GM23338 (cell line): ENCODE measurements around the gene IFI6. TPM values are rescaled to one million over a fixed set of nuclear protein-coding genes. Genes with fewer than 3 reads are reported as not detected.

Experiments
- ATAC-seq: fragments of 200-7000 bp; cut with Tn5 transposase; 3 replicates; pipeline ENCODE4 v1.9.1; 2020
- DNase-seq: peaks from one replicate; pipeline ENCODE4 v3.0.0-alpha.2; 2015; ENCODE audit warnings: low spot score
- H2AFZ ChIP-seq: fragments of 200-600 bp; sonication (generic); 2 replicates; pipeline ENCODE4 v1.8.0; 2016; ENCODE audit warnings: antibody characterized with exemption, mild to moderate bottlenecking, moderate library complexity
- H3F3A ChIP-seq: fragments of 200-600 bp; sonication (generic); replicated peaks from 2 replicates; pipeline ENCODE4 v1.8.0; 2017; ENCODE audit warnings: antibody characterized with exemption, mixed run types, low read depth
- H3K27ac ChIP-seq: fragments of 200-600 bp; sonication (generic); 2 replicates; pipeline ENCODE4 v1.6.1; 2016; ENCODE audit warnings: low read depth
- H3K27me3 ChIP-seq: fragments of 200-600 bp; sonication (generic); 2 replicates; pipeline ENCODE4 v1.8.0; 2016; ENCODE audit warnings: mild to moderate bottlenecking, mixed run types, moderate library complexity; ENCODE audit not compliant: insufficient read depth
- H3K36me3 ChIP-seq: fragments of 200-600 bp; sonication (generic); 2 replicates; pipeline ENCODE4 v1.8.0; 2016; ENCODE audit warnings: mild to moderate bottlenecking; ENCODE audit not compliant: insufficient read depth
- H3K4me1 ChIP-seq: fragments of 200-600 bp; sonication (generic); 2 replicates; pipeline ENCODE4 v1.8.0; 2016; ENCODE audit warnings: mild to moderate bottlenecking, moderate library complexity; ENCODE audit not compliant: insufficient read depth
- H3K4me2 ChIP-seq: fragments of 200-600 bp; sonication (generic); 2 replicates; pipeline ENCODE4 v1.7.1; 2017; ENCODE audit warnings: mixed run types
- H3K4me3 ChIP-seq: fragments of 200-600 bp; sonication (generic); 2 replicates; pipeline ENCODE4 v1.6.1; 2016; ENCODE audit warnings: mixed run types
- H3K79me2 ChIP-seq: fragments of 200-600 bp; sonication (generic); replicated peaks from 2 replicates; pipeline ENCODE4 v1.8.0; 2017; ENCODE audit warnings: mild to moderate bottlenecking; ENCODE audit not compliant: insufficient read depth
- H3K9me2 ChIP-seq: fragments of 200-600 bp; sonication (generic); 2 replicates; pipeline ENCODE4 v1.8.0; 2017; ENCODE audit not compliant: insufficient read depth
- H4K20me1 ChIP-seq: fragments of 200-600 bp; sonication (generic); replicated peaks from 2 replicates; pipeline ENCODE4 v1.8.0; 2017; ENCODE audit warnings: mild to moderate bottlenecking; ENCODE audit not compliant: insufficient read depth
- H3K27ac Mint-ChIP-seq: 2 replicates; pipeline ENCODE4 v1.8.0; 2020; ENCODE audit warnings: inconsistent platforms, mild to moderate bottlenecking, moderate library complexity, mixed read lengths
- H3K27me3 Mint-ChIP-seq: 3 replicates; pipeline ENCODE4 v1.8.0; 2022; ENCODE audit warnings: low read depth, mild to moderate bottlenecking, moderate library complexity, mixed read lengths, inconsistent platforms; ENCODE audit not compliant: insufficient read depth, poor library complexity
- H3K36me3 Mint-ChIP-seq: 3 replicates; pipeline ENCODE4 v1.8.0; 2021; ENCODE audit warnings: low read depth, mild to moderate bottlenecking, inconsistent platforms, moderate library complexity, mixed read lengths
- H3K4me1 Mint-ChIP-seq: 3 replicates; pipeline ENCODE4 v1.8.0; 2020; ENCODE audit warnings: mild to moderate bottlenecking, inconsistent platforms, mixed read lengths
- H3K4me3 Mint-ChIP-seq: 3 replicates; pipeline ENCODE4 v1.8.0; 2021; ENCODE audit warnings: moderate library complexity, mild to moderate bottlenecking, inconsistent platforms, mixed read lengths
- H3K9me3 Mint-ChIP-seq: 3 replicates; pipeline ENCODE4 v1.8.0; 2020; ENCODE audit warnings: moderate library complexity, mild to moderate bottlenecking, inconsistent platforms, mixed read lengths
- CREB1 ChIP-seq: fragments of 250-450 bp; sonication (Bioruptor Pico); IDR thresholded peaks from 2 replicates; pipeline ENCODE4 v1.5.0; 2020; ENCODE audit warnings: low read depth, mild to moderate bottlenecking, moderate library complexity
- CTCF ChIP-seq, 2 experiments: fragments of 200-600 bp in 1 of 2; sonication (generic) in 1 of 2; conservative IDR thresholded peaks; 2 replicates each; pipeline versions ENCODE4 v1.5.1 to v1.6.1; 2016 to 2017; ENCODE audit warnings: antibody characterized with exemption in 2 of 2, low read depth in 2 of 2, mild to moderate bottlenecking in 2 of 2, moderate library complexity in 1 of 2
- ETS1 ChIP-seq: IDR thresholded peaks from 2 replicates; pipeline ENCODE4 v1.6.1; 2016; ENCODE audit warnings: antibody characterized with exemption
- EZH2 ChIP-seq: fragments of 200-600 bp; sonication (generic); IDR thresholded peaks from one replicate; pipeline ENCODE4 v1.8.0; 2017; ENCODE audit warnings: antibody characterized with exemption, mild to moderate bottlenecking, low read depth; ENCODE audit not compliant: unreplicated experiment
- EZH2phosphoT487 ChIP-seq: fragments of 200-600 bp; sonication (generic); IDR thresholded peaks from one replicate; pipeline ENCODE4 v1.8.1; 2018; ENCODE audit warnings: antibody characterized with exemption; ENCODE audit not compliant: unreplicated experiment
- JUNB ChIP-seq: IDR thresholded peaks from one replicate; pipeline ENCODE4 v1.6.1; 2016; ENCODE audit warnings: antibody characterized with exemption; ENCODE audit not compliant: unreplicated experiment
- NANOG ChIP-seq: IDR thresholded peaks from 2 replicates; pipeline ENCODE4 v1.6.1; 2016; ENCODE audit warnings: antibody characterized with exemption, borderline replicate concordance
- POLR2AphosphoS5 ChIP-seq: IDR thresholded peaks from 2 replicates; pipeline ENCODE4 v1.6.1; 2016; ENCODE audit warnings: antibody characterized with exemption, low read depth
- REST ChIP-seq: IDR thresholded peaks from one replicate; pipeline ENCODE4 v1.6.1; 2018; ENCODE audit warnings: antibody characterized with exemption; ENCODE audit not compliant: unreplicated experiment
- STAT1 ChIP-seq: IDR thresholded peaks from one replicate; pipeline ENCODE4 v1.6.1; 2016; ENCODE audit warnings: antibody characterized with exemption; ENCODE audit not compliant: unreplicated experiment
- ZNF114 ChIP-seq: fragments of 250-450 bp; sonication (Bioruptor Pico); IDR thresholded peaks from 2 replicates; pipeline ENCODE4 v1.5.0; 2020; ENCODE audit warnings: mild to moderate bottlenecking, moderate library complexity
- ZNF331 ChIP-seq: fragments of 250-450 bp; sonication (Bioruptor Pico); IDR thresholded peaks from 2 replicates; pipeline ENCODE4 v1.5.0; 2020; ENCODE audit warnings: low read depth, mild to moderate bottlenecking, moderate library complexity
- ZNF462 ChIP-seq: fragments of 250-450 bp; sonication (Bioruptor Pico); IDR thresholded peaks from 2 replicates; pipeline ENCODE4 v1.5.0; 2020; ENCODE audit warnings: mild to moderate bottlenecking, moderate library complexity
- polyA plus RNA-seq: library from polyadenylated mRNA; unstranded; fragments of >200 nt; fragmentation: Nextera tagmentation; extraction: Ambion mirVana; gene quantifications from 2 replicates; pipeline ENCODE4 v1.2.1, GENCODE V29; 2016
- total RNA-seq: library from RNA; depleted of rRNA; stranded (reverse); fragments of >200 nt; shearing (Covaris generic); gene quantifications from 2 replicates; pipeline ENCODE4 v1.2.3, GENCODE V29; 2014

IFI6 gene
- total and polyA plus RNA-seq, 2 experiments from 2014 or later, result 6.3 to 16.0 TPM

GRCh38 chr1:27633640-27634176 lies 38.3 kb downstream of the IFI6 start:
- Mint-ChIP-seq H3K27ac (no peak overlapping the region), H3K9me3 (no peaks in the 10 kb centered on the region), H3K4me1 (peaks cover 29% of the 10 kb centered on the region), H3K36me3 (no peaks in the 10 kb centered on the region), H3K27me3 (peaks cover 37% of the 10 kb centered on the region), H3K4me3 (peak overlapping the region; percentile 69)
- TF ChIP-seq EZH2phosphoT487 (no peak), NANOG (no peak), REST (no peak), POLR2AphosphoS5 (no peak), CREB1 (CRISPR knock-in tag) (no peak), ETS1 (no peak), ZNF114 (CRISPR knock-in tag) (no peak), ZNF462 (CRISPR knock-in tag) (no peak), JUNB (no peak), EZH2 (no peak), STAT1 (no peak), ZNF331 (CRISPR knock-in tag) (no peak), CTCF (conservative IDR thresholded peaks at IDR 0.05; ENCODE audit: low read depth in 2 of 2) (no peak)
- H4K20me1 ChIP-seq, result no peaks in the 10 kb centered on the region
- DNase-seq (no peak), ATAC-seq (no peak)
- H3K9me2 ChIP-seq, result no peaks in the 10 kb centered on the region
- peaks cover 43% of the 10 kb centered on the region for H3K27me3 ChIP-seq
- H3K79me2 ChIP-seq, result no peaks in the 10 kb centered on the region
- H3K4me3 ChIP-seq, result peak overlapping the region; percentile 70
- peak overlapping the region; percentile 100 for H2AFZ ChIP-seq
- peaks cover 15% of the 10 kb centered on the region for H3K4me1 ChIP-seq
- H3K36me3 ChIP-seq, result no peaks in the 10 kb centered on the region
- peak overlapping the region; percentile 84 for H3K4me2 ChIP-seq
- H3F3A ChIP-seq, result peaks cover 5% of the 10 kb centered on the region
- H3K27ac ChIP-seq, result no peak overlapping the region
